ENCODE results near the gene XCL1. TPM values are rescaled to one million over a fixed set of nuclear protein-coding genes. Genes with fewer than 3 reads are reported as not detected.
"Not testable (repeated sequence)": the region's sequence is repeated elsewhere in the genome, so short reads cannot be mapped to it uniquely, and the experiment has no call there.

XCL1 gene
- total and polyA plus RNA-seq, 12 donors: 0.07 to 2.3 (median 0.39) TPM; not detected in 2

GRCh38 chr1:168589167-168589566 lies 12.8 kb downstream of the XCL1 start:
- Histone ChIP-seq H3K9me3 (no peaks in the 10 kb centered on the region), H3K27me3 (peaks cover 0 to 6% (median 0%) of the 10 kb centered on the region in 7 donors), H3K4me1 (peaks cover 0 to 16% (median 4%) of the 10 kb centered on the region in 9 donors), H3K27ac (no peak overlapping the region), H3K4me3 (no peak overlapping the region), H3K36me3 (no peaks in the 10 kb centered on the region)
- DNase-seq (no peak), ATAC-seq (no peak)
- intact Hi-C loops (cut with DNase I): no loop called here
- TF ChIP-seq CTCF (IDR thresholded peaks at IDR 0.05): no peak
- 79 to 82% methylated on average over 2 of the region's 2 CpGs for whole genome bisulfite sequencing, 2 donors

DNA sequence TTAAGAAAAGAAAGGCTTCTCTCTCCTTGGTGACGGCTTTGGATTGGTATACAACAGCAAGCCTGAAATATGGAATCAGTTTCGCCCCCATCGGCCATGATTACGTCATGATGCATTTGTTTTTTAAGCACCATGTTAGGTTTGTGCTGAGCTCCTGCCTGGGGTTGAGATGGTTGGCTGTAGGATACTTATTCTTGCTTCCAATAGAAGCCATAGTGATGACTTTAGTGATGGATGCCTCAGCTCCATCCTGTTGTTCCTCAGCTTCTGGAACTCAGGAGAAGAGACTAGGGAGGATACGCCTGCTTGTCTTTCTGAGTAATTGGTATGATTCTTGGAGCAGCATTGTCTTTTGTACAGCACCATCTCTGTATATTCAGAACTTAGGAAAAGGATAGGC lies 14.7 kb downstream of the XCL1 start:
- no peak for ATAC-seq
- no peak overlapping the region for H3K27ac ChIP-seq
- WGBS, 2 donors: 94 to 96% methylated on average over 5 of the region's 5 CpGs

GRCh38 chr1:168591641-168592250 lies 15.3 kb downstream of the XCL1 start:
- Histone ChIP-seq H3K4me1 (no peaks in the 10 kb centered on the region), H3K4me3 (no peak overlapping the region), H3K9me3 (peaks cover 0 to 15% (median 0%) of the 10 kb centered on the region in 11 donors), H3K27ac (no peak overlapping the region), H3K36me3 (no peaks in the 10 kb centered on the region), H3K27me3 (peaks cover 0 to 6% (median 0%) of the 10 kb centered on the region in 7 donors)
- 74 to 82% methylated on average over 2 of the region's 2 CpGs for WGBS, 2 donors
- intact Hi-C loops (cut with DNase I): loop anchor here in 2 of 10 donors (10.0 kb wide), 1 partner anchor 953 kb away; no protein-coding TSS in a partner anchor
- no peak for DNase-seq
- no peak for TF ChIP-seq CTCF (IDR thresholded peaks at IDR 0.05)
- no peak for ATAC-seq

More for the DNA sequence above, 14.7 kb downstream of the XCL1 start:
- TF ChIP-seq CTCF (IDR thresholded peaks at IDR 0.05): no peak
- Histone ChIP-seq H3K4me3 (no peak overlapping the region), H3K36me3 (no peaks in the 10 kb centered on the region), H3K27me3 (peaks cover 0 to 6% (median 0%) of the 10 kb centered on the region in 7 donors), H3K4me1 (peaks cover 0 to under 1% (median 0%) of the 10 kb centered on the region in 9 donors), H3K9me3 (peaks cover 0 to 8% (median 0%) of the 10 kb centered on the region in 11 donors)
- intact Hi-C loops (cut with DNase I): loop anchor here in 2 of 10 donors (10.0 kb wide), 1 partner anchor 954 kb away; no protein-coding TSS in a partner anchor
- no peak for DNase-seq

GRCh38 chr1:168595403-168595802 lies 19.0 kb downstream of the XCL1 start:
- not testable (repeated sequence) for H3K27me3 ChIP-seq, DNase-seq, H3K4me3 ChIP-seq, H3K27ac ChIP-seq, ATAC-seq, H3K36me3 ChIP-seq, H3K4me1 ChIP-seq
- intact Hi-C loops (cut with DNase I): loop anchor here in 2 of 10 donors (10.0 kb wide), 1 partner anchor 949 kb away; no protein-coding TSS in a partner anchor
- H3K9me3 ChIP-seq: peaks cover 0 to 16% (median 0%) of the 10 kb centered on the region in 11 donors

DNA sequence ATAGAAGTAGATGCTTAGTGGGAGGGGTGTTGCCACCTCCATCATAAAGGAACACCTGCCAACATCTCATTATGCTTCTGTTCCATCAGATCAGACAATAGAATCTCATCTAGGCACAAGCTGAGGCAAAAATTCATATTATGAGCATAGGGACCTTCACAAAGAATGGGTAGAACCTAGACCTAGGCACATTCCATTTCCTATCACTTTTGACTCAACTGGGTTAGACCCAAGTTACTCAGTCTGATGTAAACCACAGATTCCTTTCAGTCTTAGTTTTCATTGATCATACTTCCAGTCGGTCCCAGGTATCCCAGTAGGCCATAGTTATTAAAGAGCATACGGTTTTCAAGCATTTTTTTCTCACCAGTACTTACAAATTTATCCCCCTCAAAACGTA lies 21.7 kb downstream of the XCL1 start:
- WGBS, 2 donors: 81 to 87% methylated on average over 3 of the region's 3 CpGs
- no peak for ATAC-seq
- intact Hi-C loops (cut with DNase I): loop anchor here in 2 of 10 donors (10.0 kb wide), 1 partner anchor 947 kb away; no protein-coding TSS in a partner anchor

More for the DNA sequence above, 21.7 kb downstream of the XCL1 start:
- no peak for TF ChIP-seq CTCF (IDR thresholded peaks at IDR 0.05)
- H3K4me1 ChIP-seq: peaks cover 0 to 8% (median 0%) of the 10 kb centered on the region in 9 donors
- no peak overlapping the region for H3K27ac ChIP-seq
- no peak for DNase-seq
- no peak overlapping the region for H3K4me3 ChIP-seq
- peaks cover 0 to 16% (median 0%) of the 10 kb centered on the region in 11 donors for H3K9me3 ChIP-seq
- H3K27me3 ChIP-seq: peaks cover 0 to 6% (median 0%) of the 10 kb centered on the region in 7 donors
- no peaks in the 10 kb centered on the region for H3K36me3 ChIP-seq
